Fibroblast of skin of abdomen (primary cell): ENCODE data around the gene GPR107.

Experiments used
- DNase-seq: peaks from one replicate; pipeline ENCODE4 v3.0.0-alpha.2; 2013

GPR107 gene

GRCh38 chr9:130027533-130028365 lies 26.0 kb upstream of the GPR107 start:
- DNase-seq: no peak

GRCh38 chr9:130028493-130029222 lies 25.0 kb upstream of the GPR107 start:
- DNase-seq: no peak

GRCh38 chr9:130029223-130029973 lies 24.3 kb upstream of the GPR107 start:
- DNase-seq: no peak

- no peak for DNase-seq
Observed at GRCh38 chr9:130030651-130031127, 23.0 kb upstream of the GPR107 start.

GRCh38 chr9:130034570-130034969 lies 19.1 kb upstream of the GPR107 start:
- peak; percentile 71 for DNase-seq

- peak; percentile 18 for DNase-seq
Observed at GRCh38 chr9:130036099-130036498, 17.6 kb upstream of the GPR107 start.

GRCh38 chr9:130039528-130040147 lies 14.1 kb upstream of the GPR107 start:
- peak; percentile 14 for DNase-seq

GRCh38 chr9:130040984-130041647 lies 12.6 kb upstream of the GPR107 start:
- no peak for DNase-seq

- peak; percentile 13 for DNase-seq
Observed at GRCh38 chr9:130041648-130042405, 11.9 kb upstream of the GPR107 start.

- peak; percentile 12 for DNase-seq
Observed at GRCh38 chr9:130042406-130042884, 11.3 kb upstream of the GPR107 start.

- DNase-seq: peak; percentile 80
Observed at GRCh38 chr9:130042885-130043653, 10.6 kb upstream of the GPR107 start, which contains the start of gene FNBP1. Gene FNBP1 (minus strand): TSS chr9:130043189. CDS start chr9:130042975, 214 bp downstream.

- peak; percentile 31 for DNase-seq
Observed at GRCh38 chr9:130043654-130044623, 9.8 kb upstream of the GPR107 start.

- DNase-seq: no peak
Observed at GRCh38 chr9:130045725-130046450, 7.8 kb upstream of the GPR107 start.

GRCh38 chr9:130049431-130050210 lies 4.1 kb upstream of the GPR107 start:
- DNase-seq: no peak

- no peak for DNase-seq
Observed at GRCh38 chr9:130050462-130050861, 3.2 kb upstream of the GPR107 start.

- no peak for DNase-seq
Observed at GRCh38 chr9:130051855-130052254, 1.9 kb upstream of the GPR107 start.

GRCh38 chr9:130053109-130053503 lies 600 bp upstream of the GPR107 start:
- DNase-seq: no peak
